Measurements from ENCODE around the gene ASB1. TPM values are rescaled to one million over a fixed set of nuclear protein-coding genes. Genes with fewer than 3 reads are reported as not detected.

Gene ASB1
- total and polyA plus RNA-seq, 10 of the 15 experiments (the other 5 are each of a cell fraction or from before 2014, with no cell fraction given) = 5.2 to 31.2 (median 25.8) TPM

DNA sequence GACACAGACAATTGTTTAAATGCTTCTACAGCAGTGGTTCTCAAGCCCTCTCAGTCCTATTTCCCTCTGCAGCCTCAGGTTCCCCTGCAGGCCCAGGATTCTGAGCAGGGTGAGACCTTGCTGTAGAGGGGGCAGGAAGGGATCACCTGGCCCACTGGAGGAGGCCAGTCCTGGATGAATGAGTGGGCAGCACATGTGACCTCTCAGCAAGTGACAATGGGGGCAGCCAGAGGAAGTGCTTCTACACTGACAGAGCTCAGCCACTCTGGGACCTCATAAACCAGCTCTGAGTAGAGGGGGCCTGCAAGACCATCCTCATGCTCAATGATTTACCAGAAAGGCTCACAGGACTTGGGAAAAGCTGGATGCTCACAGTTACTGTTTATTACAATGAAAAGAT is 63.2 kb downstream of the ASB1 start:
- Histone ChIP-seq H3K79me2 (ENCODE audit: control insufficient read depth, insufficient read depth, low read length) (no peaks in the 10 kb centered on the region), H3K27ac (ENCODE audit: control insufficient read depth, insufficient read depth) (no peak overlapping the region), H3K4me2 (ENCODE audit: control insufficient read depth, insufficient read depth) (no peak overlapping the region), H3K9ac (ENCODE audit: control insufficient read depth, insufficient read depth, low read length) (no peak overlapping the region), H3K4me1 (ENCODE audit: control insufficient read depth, insufficient read depth, low read length) (peaks cover 15% of the 10 kb centered on the region), H3K4me3 (no peak overlapping the region), H3K27me3 (replicated peaks in 1 of 2; ENCODE audit: control insufficient read depth in 2 of 2, insufficient read depth in 2 of 2, low read length in 1 of 2) (no peaks in the 10 kb centered on the region; a peak in 1 of 4 replicates), H3K36me3 (ENCODE audit: control insufficient read depth in 2 of 2, insufficient read depth in 2 of 2, low read length in 1 of 2) (no peaks in the 10 kb centered on the region), H2AFZ (ENCODE audit: control insufficient read depth, low read depth, low read length) (no peak overlapping the region), H3K9me3 (replicated peaks; ENCODE audit: control insufficient read depth, insufficient read depth, low read length) (no peaks in the 10 kb centered on the region), H4K20me1 (ENCODE audit: control insufficient read depth, insufficient read depth) (no peaks in the 10 kb centered on the region)
- TF ChIP-seq LARP7 (IDR thresholded peaks at IDR 0.05) (no peak), KLF5 (IDR thresholded peaks at IDR 0.05; ENCODE audit: partially characterized antibody) (no peak), SMARCA5 (IDR thresholded peaks at IDR 0.05) (no peak), SP1 (IDR thresholded peaks at IDR 0.05; ENCODE audit: low read depth, low read length) (no peak), CHD1 (IDR thresholded peaks at IDR 0.05; ENCODE audit: low read depth, low read length) (no peak), GABPA (IDR thresholded peaks at IDR 0.05; ENCODE audit: low read depth) (no peak), ZZZ3 (IDR thresholded peaks at IDR 0.05; ENCODE audit: control insufficient read depth, insufficient read length, low read depth) (no peak), BACH1 (IDR thresholded peaks at IDR 0.05; ENCODE audit: borderline replicate concordance) (no peak), POLR2AphosphoS2 (IDR thresholded peaks at IDR 0.05; ENCODE audit: low read depth, low read length) (no peak), SREBF2 (IDR thresholded peaks at IDR 0.05; ENCODE audit: low read length) (no peak)
- TF ChIP-seq, protein P1, sequence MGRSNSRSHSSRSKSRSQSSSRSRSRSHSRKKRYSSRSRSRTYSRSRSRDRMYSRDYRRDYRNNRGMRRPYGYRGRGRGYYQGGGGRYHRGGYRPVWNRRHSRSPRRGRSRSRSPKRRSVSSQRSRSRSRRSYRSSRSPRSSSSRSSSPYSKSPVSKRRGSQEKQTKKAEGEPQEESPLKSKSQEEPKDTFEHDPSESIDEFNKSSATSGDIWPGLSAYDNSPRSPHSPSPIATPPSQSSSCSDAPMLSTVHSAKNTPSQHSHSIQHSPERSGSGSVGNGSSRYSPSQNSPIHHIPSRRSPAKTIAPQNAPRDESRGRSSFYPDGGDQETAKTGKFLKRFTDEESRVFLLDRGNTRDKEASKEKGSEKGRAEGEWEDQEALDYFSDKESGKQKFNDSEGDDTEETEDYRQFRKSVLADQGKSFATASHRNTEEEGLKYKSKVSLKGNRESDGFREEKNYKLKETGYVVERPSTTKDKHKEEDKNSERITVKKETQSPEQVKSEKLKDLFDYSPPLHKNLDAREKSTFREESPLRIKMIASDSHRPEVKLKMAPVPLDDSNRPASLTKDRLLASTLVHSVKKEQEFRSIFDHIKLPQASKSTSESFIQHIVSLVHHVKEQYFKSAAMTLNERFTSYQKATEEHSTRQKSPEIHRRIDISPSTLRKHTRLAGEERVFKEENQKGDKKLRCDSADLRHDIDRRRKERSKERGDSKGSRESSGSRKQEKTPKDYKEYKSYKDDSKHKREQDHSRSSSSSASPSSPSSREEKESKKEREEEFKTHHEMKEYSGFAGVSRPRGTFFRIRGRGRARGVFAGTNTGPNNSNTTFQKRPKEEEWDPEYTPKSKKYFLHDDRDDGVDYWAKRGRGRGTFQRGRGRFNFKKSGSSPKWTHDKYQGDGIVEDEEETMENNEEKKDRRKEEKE (IDR thresholded peaks at IDR 0.05) = no peak
- ChIA-PET SMC1A (ENCODE audit: uncharacterized antibody, unreplicated experiment) (no interaction called here), POLR2A (no interaction called here), CTCF (no interaction called here), RAD21 (ENCODE audit: unreplicated experiment) (no interaction called here)
- no peak for FAIRE-seq
- DNase-seq (ENCODE audit: low read depth, low spot score) = no peak
- intact Hi-C loops (cut with micrococcal nuclease; ENCODE audit: unreplicated experiment) (no loop called here), in situ Hi-C loops (cut with MboI) (no loop called here)
- ATAC-seq = no peak
- BruUV-seq (replicated peaks) = no TSS peak

Measured in GM12878 (cell line).